Activated effector memory CD4-positive, alpha-beta T cell treated with Interleukin-2 at 50 U/mL for 16 hours (primary cell): ENCODE measurements around the gene HABP2.

ENCODE experiments used
- DNase-seq: peaks from one replicate; pipeline ENCODE4 v3.0.0-alpha.2; 2020

HABP2 gene

DNA sequence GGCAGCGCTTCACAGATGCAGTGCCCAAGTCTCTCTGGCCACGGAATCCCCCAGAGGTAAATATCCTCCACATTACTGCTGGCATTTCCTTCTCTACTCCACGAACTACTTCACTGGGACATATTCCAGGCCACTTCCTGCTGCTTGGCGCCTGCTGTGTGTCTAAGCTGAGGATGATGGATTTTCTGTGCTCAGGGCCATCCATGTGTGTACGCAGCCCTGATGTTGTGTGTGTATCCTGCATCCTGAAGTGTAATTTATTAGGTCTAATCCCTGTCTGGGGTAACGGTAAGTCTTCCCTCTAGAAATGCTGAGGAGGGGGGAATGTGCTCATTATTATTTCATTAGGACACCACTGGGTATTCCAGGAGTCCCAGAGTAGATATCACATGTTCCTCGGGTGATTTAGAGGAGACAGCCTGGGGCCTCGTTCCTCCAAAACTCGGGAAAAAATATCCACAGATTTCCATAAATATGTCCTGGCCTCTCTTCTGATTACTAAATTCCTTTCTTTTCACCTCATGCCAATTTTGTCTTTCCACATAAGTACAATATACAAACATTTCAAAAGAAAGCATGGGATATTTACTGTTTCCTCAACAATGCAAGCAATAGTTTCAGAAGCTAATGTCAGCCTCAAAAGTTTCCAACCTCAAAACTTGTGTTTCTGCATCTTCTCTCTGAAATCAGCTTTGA lies 25.5 kb upstream of the HABP2 start:
- DNase-seq = no peak

GRCh38 chr10:113528876-113529275 lies 24.0 kb upstream of the HABP2 start:
- DNase-seq = no peak

GRCh38 chr10:113529575-113529974 lies 23.3 kb upstream of the HABP2 start:
- DNase-seq = no peak

GRCh38 chr10:113530476-113530875 lies 22.4 kb upstream of the HABP2 start:
- DNase-seq = no peak

DNA sequence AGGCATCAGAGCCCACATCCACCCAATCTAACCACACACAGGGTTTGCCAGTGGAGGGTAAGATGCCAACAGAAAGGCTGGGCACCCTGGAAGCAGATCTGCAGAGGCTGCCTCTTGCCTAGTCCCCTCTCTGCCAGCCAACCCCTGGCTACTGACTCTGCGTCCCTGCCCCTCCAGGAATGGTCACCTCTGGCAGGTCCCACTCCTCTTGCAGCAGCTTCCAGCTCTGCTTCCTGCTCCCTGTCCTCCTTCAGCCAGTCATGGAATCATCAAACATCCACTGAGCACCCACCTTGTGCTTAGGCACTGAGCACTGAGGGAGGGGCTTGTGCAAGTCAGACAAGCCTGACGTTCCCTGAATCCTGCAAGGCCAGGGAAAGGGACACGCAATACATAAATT lies 20.1 kb upstream of the HABP2 start:
- no peak for DNase-seq

- DNase-seq = no peak
These were observed 19.1 kb upstream of the HABP2 start for GRCh38 chr10:113533801-113534200.

DNA sequence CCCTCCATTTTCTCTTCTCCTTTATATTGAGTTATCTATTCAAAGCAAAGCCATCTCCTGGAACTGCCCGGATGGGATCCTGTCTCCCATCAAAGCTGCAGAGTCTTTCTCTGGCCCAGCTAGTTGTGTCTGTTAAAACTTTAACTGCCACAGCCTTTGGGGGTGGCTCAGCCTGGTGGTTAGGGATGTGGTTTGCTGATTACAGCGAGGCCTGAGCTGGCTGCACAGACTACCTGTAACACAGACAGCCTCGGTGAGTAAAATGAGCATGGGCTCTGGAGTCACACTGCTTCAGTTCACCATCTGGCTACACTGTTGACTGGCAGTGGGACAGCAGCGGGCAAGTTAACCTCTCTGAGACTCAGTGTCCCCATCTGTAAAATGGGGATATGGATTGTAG lies 18.4 kb upstream of the HABP2 start:
- no peak for DNase-seq

- DNase-seq = no peak
These were observed 15.2 kb upstream of the HABP2 start for GRCh38 chr10:113537672-113538071.

DNA sequence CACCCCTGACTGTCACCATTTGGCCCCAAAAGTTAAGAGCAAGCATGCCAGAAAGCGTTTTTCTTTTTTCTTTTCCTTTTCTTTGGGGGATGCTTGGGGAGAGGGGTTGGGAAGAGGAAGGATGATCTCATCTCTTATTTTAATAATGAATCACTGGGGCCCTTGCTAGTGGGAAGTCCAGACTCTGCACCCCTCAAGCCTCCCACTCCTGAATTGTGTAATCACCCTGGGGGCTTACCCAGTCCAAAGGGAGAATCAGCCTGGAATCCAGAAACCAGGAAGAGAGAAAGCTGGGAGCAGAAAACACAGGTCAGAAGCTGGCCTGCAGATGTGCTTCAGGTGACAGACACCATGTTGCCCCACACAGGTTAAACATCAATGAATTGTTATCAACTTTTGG lies 14.7 kb upstream of the HABP2 start:
- DNase-seq = no peak

DNA sequence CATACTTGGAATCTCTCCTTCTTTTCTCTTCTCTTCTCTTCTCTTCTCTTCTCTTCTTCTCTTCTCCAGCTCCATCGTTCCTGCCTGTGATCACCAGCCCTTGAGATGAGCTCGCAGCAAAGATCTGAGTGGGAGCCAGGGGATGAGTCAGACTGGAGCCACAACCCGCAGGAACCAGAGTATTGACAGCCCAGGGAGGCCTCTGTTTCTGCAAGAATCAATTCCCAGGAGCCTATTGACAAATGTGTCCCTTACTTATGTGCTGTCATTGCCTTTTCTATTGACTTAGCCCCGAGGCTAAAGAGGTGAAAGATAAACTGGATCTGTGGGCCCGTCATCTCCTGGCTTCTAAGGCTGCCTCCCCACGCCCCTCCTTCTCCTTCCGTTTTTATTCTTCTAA lies 13.1 kb upstream of the HABP2 start:
- DNase-seq = no peak

- DNase-seq = no peak
These were observed 11.9 kb upstream of the HABP2 start for GRCh38 chr10:113540845-113541548.

DNA sequence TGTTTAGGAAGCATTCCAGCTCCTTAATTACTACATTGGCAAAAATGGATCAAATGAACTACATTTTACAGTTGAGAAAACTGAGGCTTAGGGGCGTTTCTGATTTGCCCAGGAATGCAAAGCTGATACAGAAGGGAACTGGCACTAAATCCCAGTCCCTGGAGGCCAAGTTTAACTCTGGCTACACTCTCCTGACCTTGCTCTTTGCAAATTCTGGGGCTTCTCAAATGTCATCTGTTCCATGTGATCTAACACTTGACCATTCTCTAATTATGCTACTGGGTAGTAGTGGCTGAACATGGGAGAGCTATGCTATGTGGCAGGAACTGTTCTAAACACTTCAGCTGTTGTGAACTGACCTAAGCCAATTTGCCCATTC lies 11.3 kb upstream of the HABP2 start:
- no peak for DNase-seq

- no peak for DNase-seq
These were observed 9.5 kb upstream of the HABP2 start for GRCh38 chr10:113543107-113543955.

DNA sequence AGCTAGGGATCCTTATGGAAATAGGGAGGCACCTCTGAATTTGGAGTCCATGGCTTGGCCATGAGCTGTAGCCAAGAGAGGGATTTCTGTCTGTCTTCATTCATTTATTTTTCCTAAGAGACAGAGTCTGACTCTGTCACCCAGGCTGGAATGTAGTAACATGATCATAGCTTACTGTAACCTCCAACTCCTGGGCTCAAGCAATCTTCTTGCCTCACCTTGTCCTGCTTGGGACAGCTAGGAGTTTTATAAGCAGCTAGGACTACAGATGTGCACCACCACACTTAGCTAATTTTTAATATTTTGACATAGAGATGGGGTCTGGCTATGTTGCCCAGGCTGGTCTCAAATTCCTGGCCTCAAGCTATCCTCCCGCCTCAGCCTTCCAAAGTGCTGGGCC lies 8.5 kb upstream of the HABP2 start:
- no peak for DNase-seq

DNA sequence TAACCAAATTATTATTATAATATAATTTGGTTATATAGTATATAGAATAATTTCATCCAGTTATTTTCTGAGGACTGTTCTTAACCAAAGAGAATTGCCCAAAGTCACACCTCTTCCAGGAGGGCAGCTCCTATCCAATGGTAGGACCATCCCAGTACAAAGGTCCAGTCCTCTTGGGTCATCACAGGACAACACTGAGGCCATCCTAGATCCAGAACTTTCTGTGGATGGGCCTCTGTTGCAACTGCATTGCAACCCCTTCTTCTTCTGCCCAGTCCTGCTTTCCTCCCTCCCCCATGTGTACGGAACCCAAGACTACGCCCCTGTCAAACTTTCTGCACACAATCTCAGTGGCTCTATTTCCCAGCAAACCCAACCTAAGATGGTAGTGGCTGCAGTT lies 5.4 kb upstream of the HABP2 start:
- DNase-seq = no peak

GRCh38 chr10:113549856-113550255 lies 3.0 kb upstream of the HABP2 start:
- DNase-seq = no peak

GRCh38 chr10:113550365-113550764 lies 2.5 kb upstream of the HABP2 start:
- DNase-seq = no peak

- DNase-seq = no peak
These were observed 839 bp upstream of the HABP2 start for GRCh38 chr10:113552014-113552413.

DNA sequence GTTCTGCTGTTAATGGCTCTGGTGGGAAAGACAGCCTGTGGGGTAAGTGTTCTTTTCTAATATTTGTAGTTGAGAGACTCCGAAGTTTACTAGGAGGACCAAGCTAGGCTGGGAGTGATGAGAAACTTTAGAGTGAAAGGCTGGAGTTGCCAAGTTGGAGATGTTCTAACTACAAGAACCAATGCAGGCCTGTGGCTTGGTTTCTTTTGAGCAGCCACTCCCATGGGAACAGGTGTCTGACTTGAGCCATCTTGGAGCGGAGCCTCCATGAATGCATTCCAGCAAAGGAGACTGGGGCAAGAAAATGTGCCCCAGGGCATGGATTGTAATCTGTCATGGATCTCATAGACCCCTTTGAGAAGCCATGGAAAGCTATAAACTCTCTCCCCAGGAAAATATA lies 296 bp downstream of the HABP2 start:
- DNase-seq = no peak

DNA sequence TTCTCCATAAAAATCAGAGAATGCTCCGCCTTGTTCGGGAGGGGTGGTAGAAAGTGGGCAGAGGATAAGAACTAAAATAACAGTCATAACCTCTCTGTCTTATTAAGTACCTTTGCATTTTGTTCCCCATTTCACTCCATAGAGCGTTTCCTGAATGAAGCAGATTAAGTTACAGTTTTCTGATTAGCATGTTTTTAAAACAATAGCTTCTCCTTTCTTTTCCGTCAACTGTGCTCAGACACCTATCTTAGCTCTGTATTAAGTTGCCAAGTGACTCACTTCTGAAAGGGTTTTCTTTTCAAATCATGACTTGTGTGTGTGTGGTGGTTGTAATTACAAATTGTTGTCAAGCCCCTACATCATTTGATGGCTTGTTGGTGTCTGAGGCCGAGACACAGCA lies 1.4 kb downstream of the HABP2 start:
- DNase-seq = no peak

- no peak for DNase-seq
These were observed 2.4 kb downstream of the HABP2 start for GRCh38 chr10:113555245-113555644.

- DNase-seq = no peak
These were observed 2.9 kb downstream of the HABP2 start for GRCh38 chr10:113555751-113556150.

DNA sequence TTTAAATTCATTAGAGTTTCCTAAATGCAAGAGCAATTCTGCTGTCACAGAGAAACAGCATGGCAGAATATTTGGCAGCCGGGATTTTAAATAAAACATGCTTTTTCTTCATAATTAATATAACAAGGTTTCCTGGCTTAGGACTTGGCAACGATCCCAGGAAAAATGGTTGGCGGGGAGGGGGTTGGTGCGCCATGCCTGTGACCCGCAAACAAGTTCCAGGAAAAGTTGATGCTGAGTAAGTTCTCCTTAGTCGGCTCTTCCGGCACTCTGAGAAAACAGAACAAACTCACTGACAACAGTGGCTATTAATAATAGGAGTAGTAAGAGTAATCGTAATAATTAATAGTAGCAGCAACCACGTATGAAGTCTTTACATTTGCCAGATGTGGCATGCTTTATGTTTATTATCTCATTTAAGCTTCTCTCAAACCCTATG lies 4.6 kb downstream of the HABP2 start:
- DNase-seq = no peak

DNA sequence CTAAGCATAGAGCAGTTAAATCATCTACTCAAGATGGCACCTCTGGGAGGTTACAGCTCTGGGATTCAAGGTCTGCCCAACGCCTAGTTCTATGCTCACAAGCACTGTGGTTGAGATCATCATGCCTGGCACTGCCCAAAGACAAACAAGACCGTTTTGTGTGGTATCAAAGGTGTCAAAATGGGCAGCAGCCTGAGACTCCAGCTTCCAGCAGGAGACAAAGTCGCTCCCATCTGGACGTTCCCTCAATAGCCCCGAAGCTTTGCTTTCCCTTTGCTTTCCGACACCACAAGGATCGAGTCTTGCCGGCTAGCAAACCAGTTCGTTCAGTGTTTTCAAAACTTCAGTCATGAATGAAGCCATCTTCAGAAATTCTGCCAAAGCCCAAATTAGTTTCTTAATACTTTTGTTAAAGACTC lies 5.1 kb downstream of the HABP2 start:
- no peak for DNase-seq
